ENCODE results near the gene TMEM63B. TPM values are rescaled to one million over a fixed set of nuclear protein-coding genes. Genes with fewer than 3 reads are reported as not detected.

TMEM63B gene
- total and polyA plus RNA-seq, 4 donors, result 49.0 to 94.5 (median 88.3) TPM

DNA sequence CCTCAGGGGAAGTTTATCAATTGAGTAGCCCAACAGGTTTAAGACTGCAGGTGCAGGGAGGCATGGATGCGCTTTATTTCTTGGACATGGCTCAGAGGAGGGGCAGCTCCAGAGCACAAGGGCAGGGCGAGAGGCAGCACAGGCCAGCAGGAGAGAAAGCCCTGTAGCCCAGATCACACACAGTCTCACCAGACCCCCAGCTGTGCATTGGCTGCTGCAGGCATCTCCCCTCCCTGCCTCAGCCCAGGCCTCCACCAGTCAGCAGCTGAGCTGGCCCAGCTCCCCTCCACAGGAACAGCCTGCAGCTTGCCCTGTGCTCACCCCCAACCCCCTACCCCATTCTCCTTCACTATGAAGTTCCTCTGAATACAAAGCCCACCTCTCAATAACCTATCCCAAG lies 24.8 kb upstream of the TMEM63B start:
- peaks cover 0 to 24% (median 9%) of the 10 kb centered on the region in 5 donors for H3K4me1 ChIP-seq (ENCODE audit: control insufficient read depth in 5 of 5, insufficient read depth in 5 of 5, low read length in 5 of 5)
- TF ChIP-seq, protein P1, sequence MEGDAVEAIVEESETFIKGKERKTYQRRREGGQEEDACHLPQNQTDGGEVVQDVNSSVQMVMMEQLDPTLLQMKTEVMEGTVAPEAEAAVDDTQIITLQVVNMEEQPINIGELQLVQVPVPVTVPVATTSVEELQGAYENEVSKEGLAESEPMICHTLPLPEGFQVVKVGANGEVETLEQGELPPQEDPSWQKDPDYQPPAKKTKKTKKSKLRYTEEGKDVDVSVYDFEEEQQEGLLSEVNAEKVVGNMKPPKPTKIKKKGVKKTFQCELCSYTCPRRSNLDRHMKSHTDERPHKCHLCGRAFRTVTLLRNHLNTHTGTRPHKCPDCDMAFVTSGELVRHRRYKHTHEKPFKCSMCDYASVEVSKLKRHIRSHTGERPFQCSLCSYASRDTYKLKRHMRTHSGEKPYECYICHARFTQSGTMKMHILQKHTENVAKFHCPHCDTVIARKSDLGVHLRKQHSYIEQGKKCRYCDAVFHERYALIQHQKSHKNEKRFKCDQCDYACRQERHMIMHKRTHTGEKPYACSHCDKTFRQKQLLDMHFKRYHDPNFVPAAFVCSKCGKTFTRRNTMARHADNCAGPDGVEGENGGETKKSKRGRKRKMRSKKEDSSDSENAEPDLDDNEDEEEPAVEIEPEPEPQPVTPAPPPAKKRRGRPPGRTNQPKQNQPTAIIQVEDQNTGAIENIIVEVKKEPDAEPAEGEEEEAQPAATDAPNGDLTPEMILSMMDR (IDR thresholded peaks at IDR 0.05; ENCODE audit: control extremely low read depth, extremely low read depth), result no peak
- no peak overlapping the region for H3K4me3 ChIP-seq
- no peak overlapping the region for H3K9ac ChIP-seq (ENCODE audit: insufficient read depth in 1 of 2, low read length in 2 of 2)
- H3K27me3 ChIP-seq (ENCODE audit: control insufficient read depth in 3 of 3, insufficient read depth in 3 of 3, low read length in 2 of 3), result no peaks in the 10 kb centered on the region
- 87 to 92% methylated on average over 2 of the region's 2 CpGs for WGBS, 2 donors
- no peak for ATAC-seq (ENCODE audit: insufficient read depth, low FRiP score)
- H3K9me3 ChIP-seq (ENCODE audit: control insufficient read depth in 4 of 4, insufficient read depth in 3 of 4, low read length in 3 of 4), result no peaks in the 10 kb centered on the region
- no peak for DNase-seq
- H3K27ac ChIP-seq (ENCODE audit: low read depth in 1 of 2, low read length in 1 of 2), result no peak overlapping the region
- peaks cover 0 to 32% (median 10%) of the 10 kb centered on the region in 4 donors for H3K36me3 ChIP-seq (ENCODE audit: control insufficient read depth in 4 of 4, insufficient read depth in 4 of 4, low read length in 4 of 4)

DNA sequence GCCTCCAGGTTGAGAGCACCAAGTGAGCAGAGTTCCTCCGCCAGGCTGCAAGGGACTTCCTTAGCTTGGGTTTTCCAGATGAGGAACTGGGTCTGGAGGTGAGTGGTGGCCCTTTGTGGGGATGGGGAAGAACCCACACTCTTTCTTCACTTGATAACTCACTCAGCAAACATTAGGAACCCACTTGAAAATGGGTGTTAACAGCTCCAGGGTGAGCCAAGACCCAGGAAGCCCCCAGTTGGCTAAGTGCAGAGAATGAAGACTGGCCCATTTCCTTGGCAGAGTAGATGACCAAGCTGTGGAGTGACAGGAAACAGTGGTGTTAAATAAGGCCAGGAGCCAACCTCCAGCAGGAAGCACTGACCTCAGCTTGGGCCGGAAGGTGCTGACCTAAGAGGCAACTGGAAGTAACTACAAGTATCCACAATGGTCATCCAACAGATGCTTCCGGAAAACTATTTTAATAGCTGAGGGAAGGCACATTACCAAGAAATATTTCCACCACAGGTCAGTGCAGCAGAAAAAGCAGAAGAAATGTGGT lies 22.8 kb upstream of the TMEM63B start:
- H3K9ac ChIP-seq (ENCODE audit: insufficient read depth in 1 of 2, low read length in 2 of 2), result no peak overlapping the region
- DNase-seq (peak; percentile 26 to 74 (median 51)), ATAC-seq (ENCODE audit: insufficient read depth, low FRiP score) (peak; percentile 79)
- 35 to 57% methylated on average over 3 of the region's 3 CpGs for whole genome bisulfite sequencing, 2 donors
- H3K4me3 ChIP-seq, result no peak overlapping the region
- peaks cover 0 to 32% (median 15%) of the 10 kb centered on the region in 4 donors for H3K36me3 ChIP-seq (ENCODE audit: control insufficient read depth in 4 of 4, insufficient read depth in 4 of 4, low read length in 4 of 4)
- peak overlapping the region; percentile 46 to 72 for H3K27ac ChIP-seq (ENCODE audit: low read depth in 1 of 2, low read length in 1 of 2)
- TF ChIP-seq, protein P1 (IDR thresholded peaks at IDR 0.05; ENCODE audit: control extremely low read depth, extremely low read depth), result no peak
- no peaks in the 10 kb centered on the region for H3K27me3 ChIP-seq (ENCODE audit: control insufficient read depth in 3 of 3, insufficient read depth in 3 of 3, low read length in 2 of 3)
- peaks cover 0 to 27% (median 9%) of the 10 kb centered on the region in 5 donors for H3K4me1 ChIP-seq (ENCODE audit: control insufficient read depth in 5 of 5, insufficient read depth in 5 of 5, low read length in 5 of 5)
- peaks cover 0 to 2% (median 0%) of the 10 kb centered on the region in 4 donors for H3K9me3 ChIP-seq (ENCODE audit: control insufficient read depth in 4 of 4, insufficient read depth in 3 of 4, low read length in 3 of 4)

DNA sequence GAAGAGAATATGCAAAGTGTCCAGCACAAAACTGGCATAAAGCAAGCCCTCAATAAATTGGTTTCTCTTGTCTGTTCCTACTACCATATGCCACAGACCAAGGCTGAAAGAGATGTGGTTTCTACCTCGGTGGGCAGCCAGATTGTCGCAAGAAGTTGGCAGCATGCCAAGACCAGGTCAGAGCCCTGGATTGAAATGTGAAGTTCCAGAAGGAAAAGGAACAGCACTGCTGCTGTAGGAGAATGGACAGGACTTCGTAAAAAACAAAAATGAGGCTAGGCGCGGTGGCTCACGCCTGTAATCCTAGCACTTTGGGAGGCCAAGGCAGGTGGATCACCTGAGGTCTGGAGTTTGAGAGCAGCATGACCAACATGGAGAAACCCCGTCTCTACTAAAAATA lies 22.2 kb upstream of the TMEM63B start:
- no peak overlapping the region for H3K9ac ChIP-seq (ENCODE audit: insufficient read depth in 1 of 2, low read length in 2 of 2)
- DNase-seq, result peak in 2 of 3 donors; percentile 14 to 24
- H3K9me3 ChIP-seq (ENCODE audit: control insufficient read depth in 4 of 4, insufficient read depth in 3 of 4, low read length in 3 of 4), result peaks cover 0 to 2% (median 0%) of the 10 kb centered on the region in 4 donors
- peaks cover 0 to 28% (median 9%) of the 10 kb centered on the region in 5 donors for H3K4me1 ChIP-seq (ENCODE audit: control insufficient read depth in 5 of 5, insufficient read depth in 5 of 5, low read length in 5 of 5)
- ATAC-seq (ENCODE audit: insufficient read depth, low FRiP score), result no peak
- H3K27me3 ChIP-seq (ENCODE audit: control insufficient read depth in 3 of 3, insufficient read depth in 3 of 3, low read length in 2 of 3), result no peaks in the 10 kb centered on the region
- peaks cover 0 to 30% (median 16%) of the 10 kb centered on the region in 4 donors for H3K36me3 ChIP-seq (ENCODE audit: control insufficient read depth in 4 of 4, insufficient read depth in 4 of 4, low read length in 4 of 4)
- H3K27ac ChIP-seq (ENCODE audit: low read depth in 1 of 2, low read length in 1 of 2), result peak overlapping the region; percentile 46 to 72
- TF ChIP-seq, protein P1 (IDR thresholded peaks at IDR 0.05; ENCODE audit: control extremely low read depth, extremely low read depth), result no peak
- H3K4me3 ChIP-seq, result no peak overlapping the region
- 66 to 68% methylated on average over 7 of the region's 7 CpGs for WGBS, 2 donors
